ENCODE measurements around the gene ARIH1.
A peak's percentile ranks its signal among the peaks of the same experiment; 100 is the strongest.

ARIH1 gene

GRCh38 chr15:72538931-72539330 lies 64.8 kb downstream of the ARIH1 start:
- no peak for DNase-seq (ENCODE audit: low read depth in 2 of 2)

GRCh38 chr15:72540606-72541237 lies 66.6 kb downstream of the ARIH1 start:
- DNase-seq (ENCODE audit: low read depth in 2 of 2): no peak

DNA sequence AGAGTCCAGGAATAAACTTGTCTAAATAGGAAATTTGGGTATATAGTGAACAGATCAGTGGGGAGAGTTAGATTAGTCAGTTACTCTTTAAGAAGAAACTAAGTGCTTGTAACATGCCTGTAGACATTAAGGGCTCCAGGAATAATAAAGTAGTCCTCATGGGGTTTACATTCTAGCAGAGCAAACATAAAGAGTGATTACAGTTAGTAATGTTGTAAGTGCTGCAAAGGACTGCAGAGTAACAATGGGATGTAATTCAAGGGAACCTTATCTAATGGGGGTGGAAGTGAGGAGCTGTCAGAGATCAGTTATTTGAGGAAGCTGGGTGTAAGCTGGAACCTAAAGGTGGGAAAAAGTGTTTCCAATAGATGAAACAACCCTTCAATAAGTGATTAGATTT lies 67.5 kb downstream of the ARIH1 start:
- DNase-seq (ENCODE audit: low read depth in 2 of 2): no peak

GRCh38 chr15:72545156-72545555 lies 71.0 kb downstream of the ARIH1 start:
- DNase-seq (ENCODE audit: low read depth in 2 of 2): no peak

- DNase-seq (ENCODE audit: low read depth in 2 of 2): no peak
These were observed 80.6 kb downstream of the ARIH1 start for GRCh38 chr15:72554471-72555425.

DNA sequence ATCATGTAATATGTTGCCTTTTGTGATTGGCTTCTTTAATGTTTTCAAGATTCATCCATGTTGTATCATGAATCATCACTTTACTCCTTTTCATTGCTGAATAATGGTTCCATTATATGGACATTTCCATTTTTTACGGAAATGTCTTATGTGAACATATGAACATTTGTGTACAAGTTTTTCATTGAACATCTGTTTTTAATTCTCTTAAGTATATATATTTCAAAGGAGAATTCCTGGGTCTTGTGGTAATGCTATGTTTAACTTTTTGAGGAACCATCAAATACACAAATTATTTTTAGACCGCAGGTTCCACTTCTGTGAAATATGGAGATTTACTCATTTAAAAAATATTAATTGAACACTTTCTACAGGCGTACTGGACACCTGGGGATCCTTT lies 85.7 kb downstream of the ARIH1 start:
- peak in 1 of 2 experiments; percentile 12 for DNase-seq (ENCODE audit: low read depth in 2 of 2)

DNA sequence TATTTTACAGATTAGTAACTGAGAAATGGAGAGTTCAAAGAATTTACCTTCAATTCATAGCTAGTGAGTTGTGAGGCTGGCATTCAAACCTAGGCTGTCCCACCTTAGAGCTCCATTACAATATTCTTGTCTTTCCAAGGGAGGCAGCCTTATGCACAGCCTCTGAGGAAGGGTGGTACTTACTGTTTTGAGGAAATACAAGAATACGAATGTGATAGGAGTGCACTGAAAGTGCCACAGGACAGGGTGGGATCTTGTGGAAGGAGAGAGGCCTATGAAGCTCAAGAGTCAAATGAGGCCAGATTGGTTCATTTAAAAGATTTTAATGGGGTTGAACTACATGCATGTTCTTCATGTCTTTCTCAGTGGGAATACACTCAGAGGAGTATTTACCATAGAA lies 86.3 kb downstream of the ARIH1 start:
- no peak for DNase-seq (ENCODE audit: low read depth in 2 of 2)

DNA sequence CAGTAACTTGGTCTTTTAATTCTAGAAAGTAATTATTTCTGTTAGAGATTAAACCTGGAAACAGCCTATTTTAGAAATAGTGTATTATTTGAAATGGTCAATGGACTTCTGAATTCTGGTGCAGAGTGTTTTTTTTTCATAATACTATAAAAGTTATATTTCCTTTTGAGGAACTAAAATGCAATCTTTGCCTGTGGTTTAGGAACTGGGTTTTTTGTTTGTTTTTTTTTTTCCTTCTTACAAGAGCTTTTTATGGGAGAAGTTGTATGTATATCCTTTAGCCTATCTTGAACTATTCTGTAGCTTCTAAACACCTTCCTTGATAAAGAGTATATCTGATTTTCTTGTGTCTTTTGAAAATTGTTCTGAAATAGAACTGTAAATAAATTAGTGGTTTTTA lies 88.3 kb downstream of the ARIH1 start:
- DNase-seq (ENCODE audit: low read depth in 2 of 2): no peak

DNA sequence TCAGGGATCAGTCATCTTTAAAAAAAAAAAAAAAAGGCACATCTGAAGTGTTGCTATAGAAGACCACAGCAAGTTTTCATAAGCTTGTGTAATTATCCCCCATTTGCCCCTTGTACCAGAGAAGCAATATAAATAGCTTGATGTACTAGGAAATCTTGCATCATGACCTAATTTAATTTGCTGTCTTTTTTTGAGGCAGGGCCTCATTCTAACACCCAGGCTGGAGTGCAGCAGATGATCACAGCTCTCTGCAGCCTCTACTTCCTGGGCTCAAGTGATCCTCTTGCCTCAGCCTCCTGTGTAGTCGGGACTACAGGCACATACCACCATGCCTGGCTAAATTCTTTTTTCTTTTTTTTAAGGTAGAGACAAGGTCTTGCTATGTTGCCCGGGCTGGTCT lies 88.7 kb downstream of the ARIH1 start:
- DNase-seq (ENCODE audit: low read depth in 2 of 2): no peak

- no peak for DNase-seq (ENCODE audit: low read depth in 2 of 2)
These were observed 90.0 kb downstream of the ARIH1 start for GRCh38 chr15:72564091-72564490.

- DNase-seq (ENCODE audit: low read depth in 2 of 2): no peak
These were observed 92.8 kb downstream of the ARIH1 start for GRCh38 chr15:72566973-72567372.

- no peak for DNase-seq (ENCODE audit: low read depth in 2 of 2)
These were observed 95.9 kb downstream of the ARIH1 start for GRCh38 chr15:72570059-72570458.

GRCh38 chr15:72579814-72580213 lies 105.7 kb downstream of the ARIH1 start:
- no peak for DNase-seq (ENCODE audit: low read depth in 2 of 2)

DNA sequence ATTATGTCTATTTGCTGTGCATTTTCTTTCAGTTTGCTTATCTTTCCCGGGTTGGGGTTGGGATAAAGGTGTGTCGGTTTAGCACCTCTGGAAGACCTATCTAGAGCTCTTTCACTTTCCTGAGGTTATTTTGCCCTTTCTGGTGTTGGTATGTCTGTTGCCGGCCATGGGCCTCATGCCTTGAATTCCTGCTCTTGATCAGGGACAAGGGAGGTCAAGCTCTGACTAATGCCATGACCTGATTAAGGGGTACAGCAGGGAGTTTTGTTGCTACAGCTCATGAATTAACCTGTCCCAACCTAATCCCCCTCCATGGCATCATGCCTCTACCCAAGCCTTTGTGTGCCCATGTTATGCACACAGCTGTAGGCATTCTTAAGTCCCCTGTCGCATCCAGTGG lies 109.9 kb downstream of the ARIH1 start:
- DNase-seq (ENCODE audit: low read depth in 2 of 2): no peak

- no peak for DNase-seq (ENCODE audit: low read depth in 2 of 2)
These were observed 110.9 kb downstream of the ARIH1 start for GRCh38 chr15:72585025-72585424.

DNA sequence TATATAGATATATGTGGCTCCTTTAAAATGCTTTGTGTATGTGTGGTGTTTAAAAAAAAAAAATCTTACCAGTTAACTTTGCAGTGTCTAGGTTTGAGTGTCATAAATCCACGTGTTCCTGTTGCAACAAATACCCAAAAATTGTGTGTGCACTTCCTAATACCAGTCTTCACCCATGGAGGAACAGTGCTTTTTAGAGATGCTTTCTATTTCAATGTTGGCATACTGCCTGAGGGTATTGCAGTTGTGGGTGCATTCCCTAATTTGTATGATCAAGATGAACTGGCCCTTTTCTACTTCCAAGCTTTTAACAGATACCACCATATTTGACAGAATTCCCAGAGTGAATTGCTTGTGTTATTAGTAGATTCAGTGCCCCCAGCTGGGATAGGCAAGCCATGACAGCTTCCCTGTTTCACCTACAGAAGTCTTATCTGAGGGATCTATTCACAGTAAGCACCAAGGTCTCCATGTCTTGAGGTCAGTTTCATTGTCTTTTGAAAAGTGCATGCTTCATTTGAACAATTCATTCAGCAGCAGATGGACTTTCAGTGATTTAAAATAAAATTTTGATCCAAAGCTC lies 111.4 kb downstream of the ARIH1 start:
- DNase-seq (ENCODE audit: low read depth in 2 of 2): no peak

DNA sequence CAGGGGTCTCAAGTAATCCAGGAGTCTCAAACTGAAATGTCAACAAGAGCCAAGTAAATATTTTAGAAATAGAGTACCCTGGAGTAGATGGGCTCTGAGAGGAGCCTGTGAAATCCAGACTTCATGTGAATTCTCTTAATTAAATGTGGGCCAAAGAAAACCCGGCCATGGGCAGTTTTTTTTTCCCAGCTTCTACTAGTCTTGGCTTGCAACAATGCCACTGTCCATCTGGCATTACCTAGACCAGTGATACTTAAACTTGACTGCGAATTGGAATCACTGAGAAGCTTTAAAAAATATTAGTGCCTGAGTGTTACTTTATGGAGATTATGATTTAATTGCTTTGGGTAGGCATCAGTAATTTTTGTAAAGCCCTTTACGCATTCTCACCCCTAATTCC lies 114.0 kb downstream of the ARIH1 start:
- no peak for DNase-seq (ENCODE audit: low read depth in 2 of 2)

- DNase-seq (ENCODE audit: low read depth in 2 of 2): no peak
These were observed 116.3 kb downstream of the ARIH1 start for GRCh38 chr15:72590427-72590826.

DNA sequence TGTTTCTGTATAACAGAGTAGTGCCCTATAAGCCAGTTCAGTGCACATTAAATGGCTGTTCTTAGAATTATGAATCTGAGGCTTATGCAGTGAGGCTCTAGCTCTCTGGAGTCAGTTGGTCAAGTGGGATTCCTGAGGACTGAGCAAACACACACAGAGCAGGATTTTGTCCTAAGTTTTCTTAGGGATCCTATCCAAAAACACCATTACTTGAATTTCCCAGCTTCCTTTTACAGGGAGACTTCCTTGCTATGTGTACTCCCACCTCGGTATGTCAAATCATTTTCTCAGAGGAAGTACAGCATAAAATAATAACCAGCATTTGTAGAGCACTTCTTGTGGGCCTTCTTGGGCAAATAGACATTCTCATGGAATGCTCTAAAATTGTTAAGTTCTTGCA lies 117.2 kb downstream of the ARIH1 start:
- peak in 1 of 2 experiments; percentile 8 for DNase-seq (ENCODE audit: low read depth in 2 of 2)

GRCh38 chr15:72592097-72592496 lies 118.0 kb downstream of the ARIH1 start:
- DNase-seq (ENCODE audit: low read depth in 2 of 2): no peak

GRCh38 chr15:72592676-72593075 lies 118.5 kb downstream of the ARIH1 start:
- no peak for DNase-seq (ENCODE audit: low read depth in 2 of 2)

- no peak for DNase-seq (ENCODE audit: low read depth in 2 of 2)
These were observed 119.7 kb downstream of the ARIH1 start for GRCh38 chr15:72593838-72594237.

All from fibroblast of skin of left quadriceps (primary cell).